ENCODE measurements around the gene SLC5A10.
"Not testable (repeated sequence)": the region's sequence is repeated elsewhere in the genome, so short reads cannot be mapped to it uniquely, and the experiment has no call there.

Gene SLC5A10

DNA sequence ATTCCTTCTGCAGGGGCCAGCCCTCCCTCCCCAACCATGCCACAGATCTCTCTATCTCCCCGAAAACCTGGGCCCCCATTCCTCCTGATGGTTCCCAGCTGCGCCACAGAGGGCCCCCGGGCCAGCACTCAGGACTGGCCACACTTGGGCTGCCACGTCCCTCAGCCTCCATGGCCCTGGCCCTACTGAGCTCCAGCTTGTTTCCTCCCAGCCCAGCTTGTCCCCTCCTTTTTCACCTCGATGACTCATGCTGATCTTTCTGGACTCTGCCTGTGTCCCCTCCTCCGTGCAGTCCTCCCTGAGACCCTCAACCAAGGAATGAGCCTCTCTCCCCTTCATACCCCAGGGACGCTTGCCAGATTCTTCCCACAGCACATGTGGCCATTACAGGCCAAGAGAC, 63.5 kb downstream of the SLC5A10 start:
- DNase-seq = peak in 3 of 10 donors; percentile 10 to 27 (median 17)
- intact Hi-C loops (cut with DNase I) = no loop called here

GRCh38 chr17:19016297-19016696, 64.3 kb downstream of the SLC5A10 start:
- intact Hi-C loops (cut with DNase I) = no loop called here
- DNase-seq = peak in 3 of 10 donors; percentile 30 to 57 (median 37)

GRCh38 chr17:19016881-19017280, 64.9 kb downstream of the SLC5A10 start:
- peak in 3 of 10 donors; percentile 35 to 51 (median 46) for DNase-seq
- intact Hi-C loops (cut with DNase I) = no loop called here

GRCh38 chr17:19017401-19017800, 65.4 kb downstream of the SLC5A10 start:
- peak in 3 of 10 donors; percentile 29 to 68 (median 35) for DNase-seq
- intact Hi-C loops (cut with DNase I) = no loop called here

- DNase-seq = peak in 3 of 10 donors; percentile 39 to 74 (median 49)
- intact Hi-C loops (cut with DNase I) = no loop called here
Observed at GRCh38 chr17:19017804-19018599, 66.0 kb downstream of the SLC5A10 start.

DNA sequence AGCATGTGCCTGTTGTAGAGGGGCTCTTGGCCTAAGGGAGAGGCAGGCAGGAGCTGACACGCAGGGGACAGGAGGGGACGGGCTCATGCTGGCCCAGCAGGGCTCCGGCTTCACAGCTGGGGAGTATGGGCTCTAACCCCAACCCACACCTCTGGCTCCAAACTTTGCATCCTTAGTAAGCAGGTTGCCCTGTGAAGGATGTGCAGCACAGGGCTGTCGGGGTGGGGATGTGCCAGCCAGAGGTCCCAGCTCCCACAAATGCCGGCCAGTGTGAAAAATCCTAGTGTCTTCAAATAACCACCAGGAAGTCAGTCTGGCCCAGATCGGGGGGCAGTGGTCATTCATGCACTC, 66.6 kb downstream of the SLC5A10 start:
- intact Hi-C loops (cut with DNase I) = no loop called here
- peak in 3 of 10 donors; percentile 12 to 61 (median 29) for DNase-seq

DNA sequence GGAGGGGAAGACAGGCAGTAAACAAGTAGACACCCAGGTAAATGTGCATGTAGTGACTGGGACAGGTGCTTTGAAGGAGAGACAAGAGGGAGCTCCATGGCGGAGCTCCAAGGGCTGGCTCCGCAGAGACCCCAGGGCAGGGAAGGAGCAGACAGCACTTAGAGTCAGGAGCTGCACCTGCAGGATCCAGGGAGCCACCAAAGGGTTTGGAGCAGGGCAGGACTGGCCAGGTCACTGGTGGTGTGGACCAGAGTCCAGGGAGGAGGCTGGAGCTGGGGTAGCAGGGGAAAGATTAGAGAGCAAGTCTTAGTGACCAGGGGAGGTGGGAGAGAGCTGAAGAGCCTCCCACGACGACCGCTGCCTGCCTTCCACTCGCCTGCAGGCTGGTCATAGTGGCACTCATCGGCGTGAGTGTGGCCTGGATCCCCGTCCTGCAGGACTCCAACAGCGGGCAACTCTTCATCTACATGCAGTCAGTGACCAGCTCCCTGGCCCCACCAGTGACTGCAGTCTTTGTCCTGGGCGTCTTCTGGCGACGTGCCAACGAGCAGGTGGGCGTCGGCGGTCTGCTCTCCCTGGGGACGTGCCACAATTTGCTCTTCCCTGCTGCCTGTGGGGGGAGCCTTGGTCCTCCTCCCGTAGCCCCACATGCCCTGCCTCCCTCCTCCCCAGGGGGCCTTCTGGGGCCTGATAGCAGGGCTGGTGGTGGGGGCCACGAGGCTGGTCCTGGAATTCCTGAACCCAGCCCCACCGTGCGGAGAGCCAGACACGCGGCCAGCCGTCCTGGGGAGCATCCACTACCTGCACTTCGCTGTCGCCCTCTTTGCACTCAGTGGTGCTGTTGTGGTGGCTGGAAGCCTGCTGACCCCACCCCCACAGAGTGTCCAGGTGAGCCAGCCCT, 67.3 kb downstream of the SLC5A10 start:
- peak in 3 of 10 donors; percentile 59 to 75 (median 62) for DNase-seq
- intact Hi-C loops (cut with DNase I) = no loop called here

DNA sequence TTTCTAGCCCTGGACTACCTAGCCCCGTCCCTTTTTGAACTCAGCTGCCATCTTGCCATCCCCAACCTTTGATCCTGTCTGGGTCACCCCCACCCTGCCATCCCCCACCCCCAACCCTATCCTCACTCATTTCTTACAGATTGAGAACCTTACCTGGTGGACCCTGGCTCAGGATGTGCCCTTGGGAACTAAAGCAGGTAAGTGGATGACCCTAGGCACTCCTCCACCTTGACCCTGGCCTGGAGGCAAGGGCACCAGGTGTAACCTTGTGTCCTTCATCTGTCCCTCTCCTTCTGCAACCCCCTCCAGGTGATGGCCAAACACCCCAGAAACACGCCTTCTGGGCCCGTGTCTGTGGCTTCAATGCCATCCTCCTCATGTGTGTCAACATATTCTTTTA, 68.1 kb downstream of the SLC5A10 start:
- DNase-seq = peak in 3 of 10 donors; percentile 8 to 45 (median 28)
- intact Hi-C loops (cut with DNase I) = no loop called here

GRCh38 chr17:19021011-19021621, 69.2 kb downstream of the SLC5A10 start:
- DNase-seq = peak in 2 of 10 donors; percentile 35 to 78
- intact Hi-C loops (cut with DNase I) = not testable (repeated sequence)

DNA sequence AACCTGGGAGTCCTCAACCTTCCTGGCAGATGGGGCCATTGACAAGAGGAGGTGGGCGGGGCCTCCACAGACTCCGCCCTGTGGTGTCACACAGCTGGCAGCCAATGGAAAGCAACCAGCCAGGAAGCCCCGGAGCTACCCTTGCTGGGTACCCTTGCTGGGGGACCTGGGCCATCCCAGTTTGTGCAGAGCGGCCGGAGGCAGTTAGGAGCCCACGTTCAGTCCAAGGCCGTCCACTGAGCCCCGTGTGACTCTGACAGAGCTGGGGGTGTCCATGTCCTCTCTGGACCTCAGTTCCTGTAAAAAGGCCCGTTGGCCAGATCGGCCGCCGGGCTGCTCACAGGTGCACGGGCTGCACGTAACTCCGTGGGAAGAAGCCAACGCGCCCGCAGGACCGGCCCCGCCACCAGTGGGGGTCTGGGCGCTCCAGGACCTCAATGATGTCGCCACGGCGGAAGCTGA, 69.7 kb downstream of the SLC5A10 start:
- DNase-seq = peak in 2 of 10 donors; percentile 61 to 73
- intact Hi-C loops (cut with DNase I) = no loop called here

- peak in 3 of 10 donors; percentile 37 to 47 (median 38) for DNase-seq
- intact Hi-C loops (cut with DNase I) = no loop called here
Observed at GRCh38 chr17:19022128-19022527, 70.2 kb downstream of the SLC5A10 start.

GRCh38 chr17:19022747-19023146, 70.8 kb downstream of the SLC5A10 start:
- intact Hi-C loops (cut with DNase I) = no loop called here
- peak in 3 of 10 donors; percentile 37 to 77 (median 77) for DNase-seq

DNA sequence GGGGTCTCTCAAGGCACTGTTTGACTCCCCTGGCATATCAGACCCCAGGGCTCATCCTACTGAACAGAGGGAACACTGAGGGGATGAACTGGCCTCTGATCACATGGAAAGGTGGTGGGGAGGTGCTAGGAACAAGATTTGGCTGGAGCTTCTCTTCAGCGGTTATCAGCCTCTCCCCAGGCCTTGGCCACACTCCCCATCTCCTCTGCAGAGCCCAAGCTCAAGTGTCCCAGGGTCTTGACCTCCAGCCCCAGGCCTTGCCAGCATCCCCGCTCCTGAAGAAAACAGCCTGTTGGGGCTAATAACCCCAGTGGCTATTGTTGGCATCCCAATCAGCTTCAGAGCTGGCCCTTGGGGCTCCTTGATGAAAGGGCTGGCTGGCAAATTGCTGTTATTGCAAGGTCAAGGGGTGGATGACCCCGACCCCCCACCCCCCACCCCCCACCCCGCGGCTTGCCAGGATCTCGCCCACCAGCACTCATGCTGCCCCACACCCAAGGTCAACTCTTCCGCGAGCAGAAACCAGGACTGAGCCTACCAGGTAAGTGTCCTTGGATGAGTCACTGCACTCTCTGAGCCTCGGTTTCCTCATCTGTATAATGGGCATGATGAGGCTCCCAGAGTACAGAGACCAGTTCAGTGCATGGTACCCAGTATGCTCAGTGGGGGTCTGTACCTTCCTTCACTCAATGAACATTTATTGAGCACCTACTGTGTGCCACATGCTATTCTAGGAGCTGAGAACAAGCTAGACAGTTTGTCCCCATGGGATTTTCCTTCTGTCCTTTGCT, 71.4 kb downstream of the SLC5A10 start:
- DNase-seq = peak in 3 of 10 donors; percentile 13 to 56 (median 25)

GRCh38 chr17:19024101-19025078, 72.4 kb downstream of the SLC5A10 start:
- intact Hi-C loops (cut with DNase I) = no loop called here
- peak in 3 of 10 donors; percentile 27 to 62 (median 59) for DNase-seq

More for the DNA sequence above, 71.4 kb downstream of the SLC5A10 start:
- intact Hi-C loops (cut with DNase I) = no loop called here

DNA sequence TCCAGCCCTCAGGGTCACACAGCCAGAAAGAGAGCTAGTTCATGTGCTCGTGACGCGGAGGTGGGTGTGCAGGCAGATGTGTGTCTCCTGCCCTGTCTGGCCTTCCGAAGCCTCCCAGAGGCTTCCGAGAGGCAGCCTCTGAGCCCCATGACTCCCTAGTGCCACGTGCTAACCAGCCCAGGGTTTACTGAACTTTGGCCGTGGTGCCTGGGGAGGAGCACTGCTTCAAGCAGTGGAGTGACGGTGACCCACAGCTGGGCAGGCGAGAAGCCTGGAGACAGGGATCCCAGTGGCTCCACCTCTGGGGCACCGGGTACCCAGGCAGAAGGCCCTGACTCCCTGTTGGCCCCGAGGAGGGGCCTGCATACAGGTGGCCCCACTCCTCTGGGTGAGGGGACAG, 76.7 kb downstream of the SLC5A10 start:
- intact Hi-C loops (cut with DNase I); DNase-seq: not testable (repeated sequence)

GRCh38 chr17:19029740-19030139, 77.8 kb downstream of the SLC5A10 start:
- DNase-seq; intact Hi-C loops (cut with DNase I): not testable (repeated sequence)

GRCh38 chr17:19030771-19031449, 78.9 kb downstream of the SLC5A10 start:
- intact Hi-C loops (cut with DNase I); DNase-seq: not testable (repeated sequence)

DNA sequence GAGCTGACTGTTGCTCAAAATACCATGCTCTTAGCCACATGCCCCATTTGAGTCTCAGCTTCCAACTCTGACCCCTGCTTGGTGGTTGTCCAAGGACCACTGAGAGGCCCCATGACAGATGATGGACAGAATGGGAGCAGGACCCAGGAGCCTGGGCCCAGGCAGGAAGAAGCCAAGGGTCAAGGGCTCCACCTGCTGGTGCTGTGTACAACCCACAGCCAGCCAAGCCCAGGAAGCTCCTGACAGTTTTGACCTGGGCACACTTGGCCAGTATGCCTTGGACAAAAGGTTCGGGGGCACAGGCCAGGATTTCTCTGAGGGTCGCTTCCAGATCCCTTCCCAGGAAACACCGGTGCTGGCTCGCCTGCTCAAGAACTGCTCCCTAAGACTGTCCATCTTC, 79.8 kb downstream of the SLC5A10 start:
- intact Hi-C loops (cut with DNase I) = not testable (repeated sequence)
- DNase-seq = peak; percentile 33 to 94 (median 76)
